ENCODE measurements around the gene CX3CR1.

DNA sequence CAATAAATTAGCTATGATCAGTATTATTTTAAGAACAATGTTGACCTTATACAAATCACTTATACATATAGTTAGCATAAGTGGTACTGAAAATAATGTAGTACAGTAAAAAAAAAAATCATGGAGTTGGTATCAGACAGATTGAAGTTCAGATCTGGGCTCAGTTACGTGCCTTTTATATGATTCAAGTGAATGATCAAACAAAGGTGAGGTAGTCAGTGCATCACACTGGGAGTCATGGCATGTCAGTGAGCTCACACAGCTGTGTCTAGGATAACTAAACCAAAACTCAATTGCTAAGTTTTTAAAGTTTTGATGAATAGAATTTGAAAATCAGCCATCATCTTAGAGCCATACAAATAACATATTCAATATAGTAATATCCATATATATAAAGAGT lies 38.5 kb upstream of the CX3CR1 start:
- TF ChIP-seq, protein P1, sequence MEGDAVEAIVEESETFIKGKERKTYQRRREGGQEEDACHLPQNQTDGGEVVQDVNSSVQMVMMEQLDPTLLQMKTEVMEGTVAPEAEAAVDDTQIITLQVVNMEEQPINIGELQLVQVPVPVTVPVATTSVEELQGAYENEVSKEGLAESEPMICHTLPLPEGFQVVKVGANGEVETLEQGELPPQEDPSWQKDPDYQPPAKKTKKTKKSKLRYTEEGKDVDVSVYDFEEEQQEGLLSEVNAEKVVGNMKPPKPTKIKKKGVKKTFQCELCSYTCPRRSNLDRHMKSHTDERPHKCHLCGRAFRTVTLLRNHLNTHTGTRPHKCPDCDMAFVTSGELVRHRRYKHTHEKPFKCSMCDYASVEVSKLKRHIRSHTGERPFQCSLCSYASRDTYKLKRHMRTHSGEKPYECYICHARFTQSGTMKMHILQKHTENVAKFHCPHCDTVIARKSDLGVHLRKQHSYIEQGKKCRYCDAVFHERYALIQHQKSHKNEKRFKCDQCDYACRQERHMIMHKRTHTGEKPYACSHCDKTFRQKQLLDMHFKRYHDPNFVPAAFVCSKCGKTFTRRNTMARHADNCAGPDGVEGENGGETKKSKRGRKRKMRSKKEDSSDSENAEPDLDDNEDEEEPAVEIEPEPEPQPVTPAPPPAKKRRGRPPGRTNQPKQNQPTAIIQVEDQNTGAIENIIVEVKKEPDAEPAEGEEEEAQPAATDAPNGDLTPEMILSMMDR (IDR thresholded peaks at IDR 0.05), result no peak
- TF ChIP-seq EZH2 (IDR thresholded peaks at IDR 0.05; ENCODE audit: borderline replicate concordance, insufficient read depth, low read depth, low read length, poor library complexity, severe bottlenecking), result no peak

All from B cell (primary cell).